HG03066 (cell line): ENCODE measurements around the gene PPM1H.

ENCODE experiments used
- ATAC-seq: cut with Tn5 transposase; IDR thresholded peaks from one replicate; pipeline ENCODE4 v1.9.1; 2021; ENCODE audit warnings: low read depth; ENCODE audit not compliant: unreplicated experiment

The PPM1H gene

DNA sequence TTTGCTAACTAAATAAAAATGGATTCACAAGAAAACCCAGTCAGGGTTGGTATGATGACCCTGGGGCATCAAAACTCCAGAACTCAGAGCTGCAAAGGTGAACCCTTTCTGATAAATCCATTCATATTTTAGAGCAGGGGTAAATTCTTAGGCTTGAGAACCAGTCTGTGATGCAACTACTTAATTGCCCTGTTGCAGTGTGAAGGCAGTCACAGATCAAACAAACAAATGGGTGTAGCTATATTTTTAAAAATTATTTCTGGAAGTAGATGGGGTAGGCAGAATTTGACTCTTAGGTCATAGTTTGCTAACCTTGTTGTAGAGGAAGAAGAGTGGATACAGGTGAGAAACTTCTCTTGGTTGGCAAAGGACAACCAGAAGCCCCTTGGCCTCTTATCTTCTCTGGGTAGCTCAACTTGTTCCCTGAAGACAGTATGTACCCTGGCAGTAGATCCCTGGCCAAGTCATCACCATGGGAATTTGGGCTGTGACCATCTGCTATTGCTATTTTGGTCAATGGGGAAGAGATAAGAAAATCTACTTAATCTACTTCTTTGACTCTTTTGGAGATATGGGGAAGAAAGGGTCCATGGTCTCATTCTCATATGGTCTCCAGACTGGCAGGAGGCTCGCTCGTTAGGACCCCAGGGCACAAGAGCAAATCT lies 216.1 kb downstream of the PPM1H start:
- no peak for ATAC-seq

- ATAC-seq, result no peak
Measured at GRCh38 chr12:62717643-62718042, 217.3 kb downstream of the PPM1H start.

DNA sequence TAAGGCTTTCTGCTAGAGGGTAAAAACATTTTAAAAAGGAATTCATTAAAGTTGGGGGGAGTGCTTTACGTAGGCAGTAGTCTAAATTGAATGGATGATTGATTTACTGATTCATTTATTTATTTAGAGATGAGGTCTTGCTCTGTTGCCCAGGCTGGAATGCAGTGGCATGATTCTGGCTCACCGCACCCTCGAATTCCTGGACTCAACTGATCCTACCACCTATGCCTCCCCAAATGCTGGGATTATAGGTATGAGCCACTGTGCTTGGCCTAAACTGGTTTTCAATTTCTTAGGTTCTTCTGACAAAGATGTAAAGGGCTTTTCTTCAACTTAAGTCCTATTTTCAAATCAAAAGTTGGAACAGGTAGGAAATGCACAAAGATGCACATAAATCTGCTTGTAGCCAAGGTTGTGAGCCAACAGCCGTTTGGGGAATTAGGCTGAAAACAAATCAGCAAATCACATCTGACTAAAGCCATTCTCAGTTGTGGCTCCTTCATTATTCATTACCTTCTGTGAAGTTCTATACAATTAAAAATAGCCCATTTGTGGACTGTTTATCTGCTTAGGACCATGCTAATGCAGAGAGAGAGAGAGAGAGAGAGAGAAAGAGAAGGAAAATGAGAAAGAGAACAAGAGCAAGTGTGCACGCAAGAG lies 218.0 kb downstream of the PPM1H start:
- no peak for ATAC-seq

DNA sequence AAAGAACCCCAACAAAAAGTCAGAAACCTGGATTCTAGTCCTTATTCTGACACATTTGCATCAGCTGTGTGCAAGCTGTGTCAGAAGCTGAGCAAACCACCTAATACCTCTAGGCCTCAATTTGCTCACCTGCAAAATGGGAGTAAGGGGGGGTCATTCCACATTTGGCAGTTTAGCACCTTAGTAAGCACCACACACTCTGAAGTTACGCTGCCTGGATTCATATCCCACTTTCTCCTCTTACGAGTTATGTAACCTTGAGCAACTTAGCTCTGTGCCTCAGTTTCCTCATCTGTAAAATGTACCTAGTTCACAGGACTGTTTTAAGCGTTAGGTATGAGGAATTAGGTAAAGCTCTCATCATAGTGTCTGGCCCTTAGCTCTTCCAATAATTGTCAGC lies 218.9 kb downstream of the PPM1H start:
- no peak for ATAC-seq

DNA sequence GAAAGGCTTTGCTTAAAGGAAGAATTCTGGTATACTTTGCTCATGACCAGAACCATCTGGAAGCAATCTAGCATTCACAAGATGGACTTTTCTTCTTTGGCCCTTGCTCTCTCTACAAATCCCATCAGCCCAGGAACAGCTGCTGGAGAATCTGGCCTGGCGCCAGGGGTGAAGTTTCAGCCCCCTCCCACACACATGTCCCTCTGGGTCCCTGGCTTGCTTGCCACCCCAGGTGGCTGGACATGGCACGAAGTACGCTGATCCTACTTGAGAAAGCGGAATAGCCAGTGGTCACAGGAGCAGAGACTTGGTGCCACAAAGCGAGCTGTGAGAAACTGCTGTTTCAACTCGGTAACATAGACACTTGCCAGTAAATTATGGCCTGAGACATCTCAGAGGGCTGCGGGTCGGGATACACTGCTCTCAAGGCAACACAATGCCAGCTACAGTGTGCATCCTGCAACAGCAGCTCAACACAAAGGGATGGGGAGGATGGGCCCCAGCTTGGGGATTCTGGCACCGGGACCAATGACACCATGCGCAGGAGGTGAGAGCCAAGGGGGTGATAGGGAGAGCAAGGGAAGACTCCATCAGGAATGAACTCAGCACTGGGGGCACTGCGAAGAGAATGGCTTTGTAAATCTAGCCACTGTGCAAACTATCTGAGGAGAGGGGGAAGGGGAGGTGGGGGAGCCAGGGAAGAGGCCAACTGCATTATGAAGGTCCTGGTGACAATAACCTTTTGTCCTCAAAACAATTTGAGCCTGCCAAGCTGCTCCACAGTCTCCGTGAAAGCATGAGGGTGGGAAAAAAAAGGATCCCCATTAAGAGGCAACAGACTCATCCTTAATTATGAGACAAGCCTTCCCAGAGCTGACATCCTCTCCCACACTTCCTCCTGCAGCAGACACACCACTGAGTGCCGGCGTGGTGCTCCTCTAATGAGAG lies 219.9 kb downstream of the PPM1H start:
- no peak for ATAC-seq

DNA sequence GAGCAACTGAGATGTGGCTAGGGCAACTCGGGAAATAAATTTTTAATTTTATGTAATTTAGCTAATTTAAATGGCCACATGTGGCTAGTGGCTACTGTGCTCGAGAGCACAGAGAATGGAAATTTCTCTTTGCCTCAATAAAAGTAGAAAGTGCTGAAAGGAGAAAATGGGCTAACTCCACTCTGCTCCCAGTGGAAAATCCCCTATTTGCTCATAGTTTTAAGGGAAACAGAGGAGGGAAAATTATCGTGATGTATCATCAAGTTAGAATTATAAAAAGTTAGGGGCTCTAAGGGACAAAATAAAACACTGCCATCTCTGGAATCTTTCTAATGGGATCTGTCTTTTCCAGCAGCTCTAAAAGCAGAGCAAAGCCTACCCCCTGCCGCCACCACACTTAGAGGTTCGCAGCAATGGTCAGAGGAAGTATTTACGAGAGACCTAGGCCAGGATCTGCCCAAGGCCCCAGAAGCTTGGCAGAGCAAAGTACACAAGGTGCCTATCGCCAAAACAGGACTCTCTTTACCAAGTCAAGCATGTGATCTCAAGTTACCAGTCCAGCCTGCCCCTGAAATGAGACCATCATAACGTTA lies 220.7 kb downstream of the PPM1H start:
- ATAC-seq, result no peak

DNA sequence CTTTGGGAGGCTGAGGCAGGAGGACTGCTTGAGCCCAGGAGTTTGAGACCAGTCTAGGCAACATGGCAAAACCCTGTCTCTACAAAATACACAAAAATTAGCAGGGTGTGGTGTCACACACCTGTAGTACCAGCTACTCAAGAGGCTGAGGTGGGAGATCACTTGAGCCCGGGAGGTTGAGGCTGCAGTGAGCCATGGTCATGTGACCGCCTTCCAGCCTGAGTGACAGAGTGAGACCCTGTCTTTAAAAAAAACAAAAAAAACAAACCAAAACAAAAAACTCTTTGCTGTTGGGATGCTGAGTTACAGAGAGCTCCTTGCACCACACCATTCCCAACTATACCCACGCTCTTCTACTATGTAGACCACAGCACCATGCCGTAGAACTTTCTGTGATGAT lies 221.2 kb downstream of the PPM1H start:
- no peak for ATAC-seq

DNA sequence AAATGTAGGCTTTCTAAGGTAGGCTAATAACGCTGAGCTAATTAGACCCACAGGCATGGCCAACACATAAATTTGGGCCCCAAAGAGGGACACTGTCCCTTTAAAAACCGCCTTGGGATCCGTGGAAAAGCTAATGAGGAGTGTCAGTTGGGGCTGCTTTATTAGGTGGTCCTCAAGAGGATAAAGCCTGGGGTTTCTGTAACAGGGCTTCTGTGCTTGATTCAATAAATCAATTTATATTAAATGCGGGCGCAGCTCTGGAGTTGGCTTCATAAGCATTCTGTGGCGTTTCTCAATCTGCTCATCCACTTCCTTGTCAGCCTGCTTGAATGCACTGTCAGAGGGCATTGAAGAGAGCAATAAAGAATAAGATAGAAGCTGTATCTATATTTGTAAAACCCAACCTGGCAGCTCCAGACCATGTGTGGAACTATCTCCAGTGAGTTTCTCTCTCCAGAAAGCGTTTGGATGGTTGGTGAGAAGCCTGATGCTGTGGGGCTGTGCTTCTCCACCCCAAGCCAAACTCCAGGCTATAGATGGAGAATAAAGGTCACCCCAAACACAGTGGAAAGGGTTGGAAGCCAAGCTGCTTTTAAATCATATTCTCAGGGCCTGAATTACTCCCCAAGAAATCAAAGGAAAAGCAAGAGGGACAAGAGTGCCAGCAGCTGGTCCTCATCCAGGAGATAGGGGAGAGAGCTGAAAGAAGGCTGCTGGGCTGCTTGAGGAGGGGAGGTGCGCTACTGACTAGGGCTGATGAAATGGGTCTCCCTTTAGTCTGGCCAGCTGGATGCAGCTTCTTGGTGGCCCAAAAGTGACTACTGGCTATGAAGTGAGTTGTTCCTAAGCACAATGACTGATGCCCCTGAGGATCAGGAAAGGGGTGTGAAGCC lies 222.0 kb downstream of the PPM1H start:
- no peak for ATAC-seq

GRCh38 chr12:62711631-62712241 lies 223.2 kb downstream of the PPM1H start:
- no peak for ATAC-seq

DNA sequence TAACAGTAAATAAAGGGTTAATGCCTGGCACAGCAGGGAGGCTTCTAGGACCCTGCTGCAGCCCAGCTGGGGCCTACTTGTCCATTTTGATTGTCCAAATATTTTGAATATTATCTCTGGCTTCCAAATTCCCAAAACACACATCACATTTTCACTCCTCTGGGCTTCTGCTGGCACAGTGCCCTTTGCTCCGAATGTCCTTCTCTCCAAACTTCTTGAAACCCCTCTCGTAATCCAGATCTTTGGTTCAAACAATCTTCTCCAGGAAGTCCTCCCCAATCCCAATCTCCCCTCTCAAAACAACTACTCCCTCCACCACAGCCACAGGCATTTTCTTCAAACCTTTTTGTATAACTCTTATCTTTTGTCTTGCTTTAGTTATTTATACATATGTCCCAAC lies 225.6 kb downstream of the PPM1H start:
- no peak for ATAC-seq

- ATAC-seq, result no peak
Measured at GRCh38 chr12:62707939-62708338, 227.0 kb downstream of the PPM1H start.

GRCh38 chr12:62705846-62706245 lies 229.1 kb downstream of the PPM1H start:
- no peak for ATAC-seq

- no peak for ATAC-seq
Measured at GRCh38 chr12:62703011-62703380, 232.0 kb downstream of the PPM1H start.

GRCh38 chr12:62701492-62701891 lies 233.5 kb downstream of the PPM1H start:
- ATAC-seq, result no peak

- no peak for ATAC-seq
Measured at GRCh38 chr12:62700091-62700880, 234.7 kb downstream of the PPM1H start.

- ATAC-seq, result no peak
Measured at GRCh38 chr12:62698701-62699101, 236.2 kb downstream of the PPM1H start.

GRCh38 chr12:62697893-62698292 lies 237.1 kb downstream of the PPM1H start:
- no peak for ATAC-seq

- no peak for ATAC-seq
Measured at GRCh38 chr12:62695696-62696095, 239.3 kb downstream of the PPM1H start.

DNA sequence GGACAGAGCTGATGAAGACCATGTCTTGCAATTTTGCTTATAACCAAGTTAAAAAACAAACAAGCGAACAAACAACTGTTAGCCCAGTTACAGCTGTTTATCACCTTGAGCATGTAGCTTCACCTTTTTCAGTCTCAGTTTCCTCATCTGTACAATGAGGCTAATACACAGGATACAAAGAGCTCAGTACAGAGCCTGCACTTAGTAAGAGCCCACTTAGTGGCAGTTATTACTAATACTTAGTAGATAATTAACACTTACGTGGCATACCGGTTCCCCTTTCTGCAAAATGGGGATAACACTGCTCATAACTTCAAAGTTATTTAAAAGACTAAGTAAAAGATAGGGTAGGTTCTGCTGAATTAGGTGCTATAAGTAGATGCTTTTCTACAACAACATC lies 240.3 kb downstream of the PPM1H start:
- peak; percentile 64 for ATAC-seq
